Astrocyte (in vitro differentiated cells and primary cell): ENCODE data around the gene KRTAP10-1. TPM values are rescaled to one million over a fixed set of nuclear protein-coding genes. Genes with fewer than 3 reads are reported as not detected.

Experiments
- DNase-seq: peaks from one replicate; pipeline ENCODE4 v3.0.0-alpha.2; 2010; ENCODE audit warnings: low read depth
- FAIRE-seq: peaks from 2 replicates; lab custom pipeline; 2011; peaks lifted over from hg19 to GRCh38; lab: Jason Lieb, UNC
- H2AFZ ChIP-seq: 2 replicates; pipeline ENCODE4 v1.6.0; 2012; ENCODE audit warnings: low read depth, low read length, inconsistent platforms
- H3K27ac ChIP-seq: 2 replicates; pipeline ENCODE4 v1.5.1; 2011; ENCODE audit warnings: low read depth, low read length, inconsistent platforms
- H3K27me3 ChIP-seq: 2 replicates; pipeline ENCODE4 v1.6.0; 2011; ENCODE audit warnings: low read length, inconsistent platforms; ENCODE audit not compliant: insufficient read depth
- H3K36me3 ChIP-seq: 2 replicates; pipeline ENCODE4 v1.5.1; 2011; ENCODE audit warnings: low read length, inconsistent platforms; ENCODE audit not compliant: insufficient read depth
- H3K4me1 ChIP-seq: 2 replicates; pipeline ENCODE4 v1.5.1; 2011; ENCODE audit warnings: low read length, inconsistent platforms; ENCODE audit not compliant: insufficient read depth
- H3K4me2 ChIP-seq: 2 replicates; pipeline ENCODE4 v1.6.0; 2012; ENCODE audit warnings: low read length, inconsistent platforms
- H3K4me3 ChIP-seq: 2 replicates; pipeline ENCODE4 v1.5.1; 2011; ENCODE audit warnings: low read depth, mild to moderate bottlenecking, low read length, inconsistent platforms; ENCODE audit not compliant: insufficient read depth
- H3K79me2 ChIP-seq: 2 replicates; pipeline ENCODE4 v1.6.0; 2012; ENCODE audit warnings: mild to moderate bottlenecking, low read length, inconsistent platforms; ENCODE audit not compliant: insufficient read depth
- H3K9ac ChIP-seq: 2 replicates; pipeline ENCODE4 v1.6.0; 2012; ENCODE audit warnings: mild to moderate bottlenecking, low read length, inconsistent platforms
- H3K9me3 ChIP-seq: 2 replicates; pipeline ENCODE4 v1.5.1; 2012; ENCODE audit warnings: low read depth, mild to moderate bottlenecking, low read length, inconsistent platforms; ENCODE audit not compliant: insufficient read depth
- H4K20me1 ChIP-seq: 2 replicates; pipeline ENCODE4 v1.6.0; 2012; ENCODE audit warnings: low read length, inconsistent platforms; ENCODE audit not compliant: insufficient read depth
- H3K27ac Mint-ChIP-seq: one replicate; pipeline ENCODE4 v1.8.0; 2021; ENCODE audit warnings: mild to moderate bottlenecking, mixed read lengths; ENCODE audit not compliant: unreplicated experiment
- H3K27me3 Mint-ChIP-seq: one replicate; pipeline ENCODE4 v1.8.0; 2021; ENCODE audit warnings: low read depth, mixed read lengths; ENCODE audit not compliant: unreplicated experiment
- H3K36me3 Mint-ChIP-seq: one replicate; pipeline ENCODE4 v1.8.0; 2021; ENCODE audit warnings: low read depth, mixed read lengths; ENCODE audit not compliant: unreplicated experiment
- H3K4me1 Mint-ChIP-seq: one replicate; pipeline ENCODE4 v1.8.0; 2021; ENCODE audit warnings: low read depth, mixed read lengths; ENCODE audit not compliant: unreplicated experiment
- H3K4me3 Mint-ChIP-seq: one replicate; pipeline ENCODE4 v1.8.0; 2021; ENCODE audit warnings: mild to moderate bottlenecking, moderate library complexity, mixed read lengths; ENCODE audit not compliant: unreplicated experiment
- H3K9me3 Mint-ChIP-seq: one replicate; pipeline ENCODE4 v1.8.0; 2021; ENCODE audit warnings: mild to moderate bottlenecking, mixed read lengths; ENCODE audit not compliant: unreplicated experiment
- EZH2 ChIP-seq: IDR thresholded peaks from 2 replicates; pipeline ENCODE4 v1.6.1; 2012; ENCODE audit warnings: mild to moderate bottlenecking, low read length, inconsistent platforms; ENCODE audit not compliant: insufficient read depth
- total RNA-seq: library from RNA; stranded (reverse); gene quantifications from 2 replicates; pipeline ENCODE4 v1.2.1, GENCODE V29; 2021
- TF ChIP-seq, protein P1 (sequence below): IDR thresholded peaks from 2 replicates; pipeline ENCODE4 v1.5.1; 2011; ENCODE audit warnings: low read depth, mild to moderate bottlenecking, inconsistent platforms, low read length, moderate library complexity; ENCODE audit not compliant: insufficient read depth

KRTAP10-1 gene
- total RNA-seq, 1 donor from 2014 or later: not detected

DNA sequence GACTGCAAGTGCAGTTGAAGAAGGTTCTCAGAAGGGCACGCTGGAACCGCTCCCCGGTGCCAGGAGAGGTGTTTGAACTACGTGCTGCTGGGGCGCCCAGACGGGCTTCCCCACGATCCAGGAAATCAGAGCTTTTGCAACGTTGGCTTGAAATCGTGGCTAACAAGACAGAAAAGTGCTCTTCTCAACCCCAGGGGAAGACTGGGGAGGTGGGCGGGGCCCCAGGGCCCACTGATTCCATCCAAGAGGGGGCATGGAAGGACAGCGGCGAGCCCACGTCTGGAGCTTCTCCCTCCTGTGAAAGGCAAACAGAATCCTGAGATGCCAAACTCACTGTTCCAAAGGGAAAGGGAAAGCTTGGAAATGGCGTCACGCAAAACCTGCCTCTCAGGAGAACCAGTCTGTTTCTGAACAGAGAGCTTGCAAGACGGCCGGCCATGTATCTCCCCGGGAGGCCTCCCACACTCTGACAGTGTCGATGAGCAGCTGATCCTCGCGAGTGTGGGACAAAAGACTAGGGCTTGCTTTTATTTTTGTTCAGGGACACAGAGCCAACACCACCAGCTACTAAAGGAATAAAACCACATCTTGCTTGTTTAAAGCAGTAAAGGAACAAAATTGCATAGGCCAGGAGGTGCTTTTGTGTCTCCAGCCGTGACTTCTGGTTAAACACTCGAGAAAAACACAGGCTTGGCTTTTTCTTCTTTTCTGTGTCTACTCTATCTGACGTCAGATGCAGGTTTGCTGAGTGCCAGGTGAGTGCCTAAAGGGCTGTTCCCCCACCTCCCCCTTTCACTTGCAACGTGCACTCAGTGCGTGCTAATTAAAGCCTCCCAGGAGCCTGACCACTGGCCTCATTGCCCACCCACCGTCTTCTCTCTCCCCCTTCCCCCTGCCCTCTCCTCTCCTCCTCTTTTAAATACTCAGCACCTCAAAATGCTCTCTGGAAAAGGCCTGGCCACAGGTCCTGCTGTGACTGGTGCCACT is 43.1 kb downstream of the KRTAP10-1 start:
- no peaks in the 10 kb centered on the region for H4K20me1 ChIP-seq
- Mint-ChIP-seq H3K27me3 (peaks cover 22% of the 10 kb centered on the region), H3K4me1 (no peaks in the 10 kb centered on the region), H3K27ac (peak overlapping the region; percentile 23), H3K4me3 (no peak overlapping the region), H3K36me3 (peaks cover 7% of the 10 kb centered on the region), H3K9me3 (peaks cover 26% of the 10 kb centered on the region)
- no peaks in the 10 kb centered on the region for H3K4me1 ChIP-seq
- no peaks in the 10 kb centered on the region for H3K79me2 ChIP-seq
- no peak overlapping the region for H2AFZ ChIP-seq
- H3K9me3 ChIP-seq: peaks cover 15% of the 10 kb centered on the region
- no peak for TF ChIP-seq EZH2
- TF ChIP-seq, protein P1, sequence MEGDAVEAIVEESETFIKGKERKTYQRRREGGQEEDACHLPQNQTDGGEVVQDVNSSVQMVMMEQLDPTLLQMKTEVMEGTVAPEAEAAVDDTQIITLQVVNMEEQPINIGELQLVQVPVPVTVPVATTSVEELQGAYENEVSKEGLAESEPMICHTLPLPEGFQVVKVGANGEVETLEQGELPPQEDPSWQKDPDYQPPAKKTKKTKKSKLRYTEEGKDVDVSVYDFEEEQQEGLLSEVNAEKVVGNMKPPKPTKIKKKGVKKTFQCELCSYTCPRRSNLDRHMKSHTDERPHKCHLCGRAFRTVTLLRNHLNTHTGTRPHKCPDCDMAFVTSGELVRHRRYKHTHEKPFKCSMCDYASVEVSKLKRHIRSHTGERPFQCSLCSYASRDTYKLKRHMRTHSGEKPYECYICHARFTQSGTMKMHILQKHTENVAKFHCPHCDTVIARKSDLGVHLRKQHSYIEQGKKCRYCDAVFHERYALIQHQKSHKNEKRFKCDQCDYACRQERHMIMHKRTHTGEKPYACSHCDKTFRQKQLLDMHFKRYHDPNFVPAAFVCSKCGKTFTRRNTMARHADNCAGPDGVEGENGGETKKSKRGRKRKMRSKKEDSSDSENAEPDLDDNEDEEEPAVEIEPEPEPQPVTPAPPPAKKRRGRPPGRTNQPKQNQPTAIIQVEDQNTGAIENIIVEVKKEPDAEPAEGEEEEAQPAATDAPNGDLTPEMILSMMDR: no peak
- no peak overlapping the region for H3K27ac ChIP-seq
- no peak overlapping the region for H3K4me3 ChIP-seq
- peaks cover 5% of the 10 kb centered on the region for H3K27me3 ChIP-seq
- H3K4me2 ChIP-seq: no peak overlapping the region
- no peak for DNase-seq
- H3K9ac ChIP-seq: no peak overlapping the region
- no peak for FAIRE-seq
- H3K36me3 ChIP-seq: no peaks in the 10 kb centered on the region

DNA sequence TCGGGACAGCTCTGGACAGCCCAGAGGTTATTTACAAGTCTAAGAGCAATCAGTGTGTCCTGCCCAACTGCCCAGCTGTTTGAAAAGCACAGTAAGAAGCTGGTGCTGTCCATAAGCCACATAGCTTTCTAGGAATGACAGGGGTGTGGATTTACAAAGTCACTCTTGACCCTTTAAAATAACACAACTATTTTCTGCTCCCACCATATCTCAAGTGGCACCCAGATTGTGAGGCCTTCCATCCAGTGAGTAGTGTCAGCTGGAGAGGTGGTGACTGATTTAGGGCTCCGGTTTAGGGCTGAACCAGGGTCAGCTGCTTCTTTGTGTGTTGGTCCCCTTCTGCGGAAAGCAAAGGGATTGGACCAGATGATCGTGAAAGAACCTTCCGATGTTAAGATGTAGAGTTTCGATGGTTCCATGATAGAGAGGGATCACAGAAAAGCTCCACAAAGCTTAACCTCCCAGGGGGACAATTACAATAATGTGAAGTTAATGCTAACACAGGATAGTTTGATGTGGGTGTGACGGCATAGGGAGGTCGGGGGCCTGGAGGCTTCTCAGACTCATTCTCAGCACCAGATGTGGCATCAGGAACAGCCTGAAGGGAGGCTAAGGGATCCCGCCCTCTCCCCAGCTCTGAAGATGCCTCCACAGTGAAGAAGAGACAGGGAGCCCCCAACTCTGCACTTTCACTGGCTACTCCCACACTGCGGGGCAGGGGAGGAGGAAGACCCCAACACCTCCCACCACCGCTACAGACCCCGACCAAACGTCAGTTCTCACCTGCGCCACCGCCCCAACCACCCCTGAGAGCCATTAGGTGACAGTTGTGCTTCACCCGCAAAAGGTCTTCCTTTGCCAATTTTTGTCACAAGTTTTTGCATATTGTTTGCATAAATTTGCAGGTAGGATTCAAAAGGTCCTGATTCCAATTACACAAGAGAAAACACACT is 44.1 kb downstream of the KRTAP10-1 start:
- H3K79me2 ChIP-seq: no peaks in the 10 kb centered on the region
- no peak overlapping the region for H3K4me3 Mint-ChIP-seq
- no peak overlapping the region for H3K4me3 ChIP-seq
- H3K27ac ChIP-seq: no peak overlapping the region
- H3K27me3 ChIP-seq: peaks cover 5% of the 10 kb centered on the region
- no peak overlapping the region for H3K9ac ChIP-seq
- DNase-seq: no peak
- H3K9me3 Mint-ChIP-seq: peaks cover 29% of the 10 kb centered on the region
- H3K27ac Mint-ChIP-seq: no peak overlapping the region
- no peaks in the 10 kb centered on the region for H3K4me1 Mint-ChIP-seq
- H3K36me3 ChIP-seq: no peaks in the 10 kb centered on the region
- H3K4me1 ChIP-seq: no peaks in the 10 kb centered on the region
- H3K27me3 Mint-ChIP-seq: peaks cover 22% of the 10 kb centered on the region
- TF ChIP-seq, protein P1: no peak
- no peak for TF ChIP-seq EZH2
- no peak overlapping the region for H2AFZ ChIP-seq
- peaks cover 7% of the 10 kb centered on the region for H3K36me3 Mint-ChIP-seq
- no peaks in the 10 kb centered on the region for H4K20me1 ChIP-seq
- peaks cover 15% of the 10 kb centered on the region for H3K9me3 ChIP-seq
- FAIRE-seq: no peak
- no peak overlapping the region for H3K4me2 ChIP-seq
